ENCODE results near the gene RFC4. TPM values are rescaled to one million over a fixed set of nuclear protein-coding genes. Genes with fewer than 3 reads are reported as not detected.

Gene RFC4
- total and polyA plus RNA-seq, 2 of the 13 experiments (the other 11 are each of a cell fraction or from before 2014, with no cell fraction given): 18.5 to 103 TPM

DNA sequence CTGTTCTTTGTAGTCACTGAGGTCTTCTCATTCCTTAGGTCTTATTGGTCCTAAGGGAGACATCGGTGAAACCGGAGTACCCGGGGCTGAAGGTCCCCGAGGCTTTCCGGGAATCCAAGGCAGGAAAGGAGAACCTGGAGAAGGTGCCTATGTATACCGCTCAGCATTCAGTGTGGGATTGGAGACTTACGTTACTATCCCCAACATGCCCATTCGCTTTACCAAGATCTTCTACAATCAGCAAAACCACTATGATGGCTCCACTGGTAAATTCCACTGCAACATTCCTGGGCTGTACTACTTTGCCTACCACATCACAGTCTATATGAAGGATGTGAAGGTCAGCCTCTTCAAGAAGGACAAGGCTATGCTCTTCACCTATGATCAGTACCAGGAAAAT lies 47.9 kb upstream of the RFC4 start:
- H3K36me3 ChIP-seq (replicated peaks in 1 of 2; ENCODE audit: control insufficient read depth in 1 of 2, insufficient read depth in 2 of 2, low read length in 2 of 2): no peaks in the 10 kb centered on the region

More for the DNA sequence above, 47.9 kb upstream of the RFC4 start:
- H3K9ac ChIP-seq (ENCODE audit: insufficient read depth, low read depth, low read length): no peak overlapping the region
- no peak overlapping the region for H3K4me3 ChIP-seq (replicated peaks in 1 of 3; ENCODE audit: insufficient read depth in 1 of 3, low read depth in 2 of 3, low read length in 3 of 3)
- ATAC-seq (no peak), FAIRE-seq (no peak), DNase-seq (ENCODE audit: low spot score) (no peak)
- in situ Hi-C loops (cut with HindIII; ENCODE audit: extremely low pct_ligation_motif_present, low pct_unique_long_range_greater_than_20kb): loop anchor here (5.0 kb wide), 2 partner anchors 78 to 308 kb away; partner anchors contain the start of gene ST6GAL1
- no peak overlapping the region for H3K4me2 ChIP-seq (ENCODE audit: low read depth, low read length)
- POLR2A ChIA-PET: no interaction called here
- H3K4me1 ChIP-seq (ENCODE audit: insufficient read depth, low read length): peaks cover 8% of the 10 kb centered on the region; the same call in 1 of the 2 replicates
- H3K9me3 ChIP-seq (ENCODE audit: low read length): no peaks in the 10 kb centered on the region
- no TSS peak for BruUV-seq (replicated peaks)
- CTCF ChIA-PET (ENCODE audit: low intra/inter-chr PET ratio, low total read pairs): no interaction called here
- 0 out of 5 replicates have a peak, but pooled peaks cover 0 to 3% of the 10 kb centered on the region in 2 experiments for H3K27me3 ChIP-seq (ENCODE audit: control insufficient read depth in 1 of 2, insufficient read depth in 2 of 2, low read length in 2 of 2)
- intact Hi-C loops (cut with micrococcal nuclease; ENCODE audit: unreplicated experiment): no loop called here
- no peak overlapping the region for H3K27ac ChIP-seq (ENCODE audit: extremely low read length, insufficient read depth, low read length)
- WGBS (ENCODE audit: low lambda C conversion rate): 82% methylated on average over 8 of the region's 8 CpGs
- H3K79me2 ChIP-seq (ENCODE audit: insufficient read depth, low read length): no peaks in the 10 kb centered on the region
- no peaks in the 10 kb centered on the region for H4K20me1 ChIP-seq (ENCODE audit: insufficient read depth, low read length)
- no peak overlapping the region for H2AFZ ChIP-seq (ENCODE audit: low read length)
- TF ChIP-seq, protein P1, sequence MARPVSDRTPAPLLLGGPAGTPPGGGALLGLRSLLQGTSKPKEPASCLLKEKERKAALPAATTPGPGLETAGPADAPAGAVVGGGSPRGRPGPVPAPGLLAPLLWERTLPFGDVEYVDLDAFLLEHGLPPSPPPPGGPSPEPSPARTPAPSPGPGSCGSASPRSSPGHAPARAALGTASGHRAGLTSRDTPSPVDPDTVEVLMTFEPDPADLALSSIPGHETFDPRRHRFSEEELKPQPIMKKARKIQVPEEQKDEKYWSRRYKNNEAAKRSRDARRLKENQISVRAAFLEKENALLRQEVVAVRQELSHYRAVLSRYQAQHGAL (CRISPR knock-in tag; IDR thresholded peaks at IDR 0.05; ENCODE audit: not compliant biosample characterization): no peak
- TF ChIP-seq GABPB1 (CRISPR knock-in tag; IDR thresholded peaks at IDR 0.05) (no peak), JARID2 (CRISPR knock-in tag; IDR thresholded peaks at IDR 0.05; ENCODE audit: insufficient replicate concordance) (no peak), ATF5 (CRISPR knock-in tag; IDR thresholded peaks at IDR 0.05; ENCODE audit: low read depth) (no peak), ZNF329 (CRISPR knock-in tag; IDR thresholded peaks at IDR 0.05; ENCODE audit: low read depth) (no peak), ZBTB21 (CRISPR knock-in tag; IDR thresholded peaks at IDR 0.05) (no peak), KAT2B (IDR thresholded peaks at IDR 0.05; ENCODE audit: borderline replicate concordance, low read depth, low read length) (no peak), STAG1 (CRISPR knock-in tag; IDR thresholded peaks at IDR 0.05) (no peak), ZNF382 (CRISPR knock-in tag; IDR thresholded peaks at IDR 0.05; ENCODE audit: borderline replicate concordance) (no peak), TSC22D2 (CRISPR knock-in tag; IDR thresholded peaks at IDR 0.05; ENCODE audit: borderline replicate concordance) (no peak), NBN (conservative IDR thresholded peaks at IDR 0.05) (no peak), ZNF570 (CRISPR knock-in tag; IDR thresholded peaks at IDR 0.05; ENCODE audit: borderline replicate concordance) (no peak), CENPT (CRISPR knock-in tag; IDR thresholded peaks at IDR 0.05; ENCODE audit: low read depth) (no peak)
- TF ChIP-seq, protein P2, sequence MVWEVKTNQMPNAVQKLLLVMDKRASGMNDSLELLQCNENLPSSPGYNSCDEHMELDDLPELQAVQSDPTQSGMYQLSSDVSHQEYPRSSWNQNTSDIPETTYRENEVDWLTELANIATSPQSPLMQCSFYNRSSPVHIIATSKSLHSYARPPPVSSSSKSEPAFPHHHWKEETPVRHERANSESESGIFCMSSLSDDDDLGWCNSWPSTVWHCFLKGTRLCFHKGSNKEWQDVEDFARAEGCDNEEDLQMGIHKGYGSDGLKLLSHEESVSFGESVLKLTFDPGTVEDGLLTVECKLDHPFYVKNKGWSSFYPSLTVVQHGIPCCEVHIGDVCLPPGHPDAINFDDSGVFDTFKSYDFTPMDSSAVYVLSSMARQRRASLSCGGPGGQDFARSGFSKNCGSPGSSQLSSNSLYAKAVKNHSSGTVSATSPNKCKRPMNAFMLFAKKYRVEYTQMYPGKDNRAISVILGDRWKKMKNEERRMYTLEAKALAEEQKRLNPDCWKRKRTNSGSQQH (CRISPR knock-in tag; IDR thresholded peaks at IDR 0.05; ENCODE audit: low read depth): no peak
- TF ChIP-seq, protein P3, sequence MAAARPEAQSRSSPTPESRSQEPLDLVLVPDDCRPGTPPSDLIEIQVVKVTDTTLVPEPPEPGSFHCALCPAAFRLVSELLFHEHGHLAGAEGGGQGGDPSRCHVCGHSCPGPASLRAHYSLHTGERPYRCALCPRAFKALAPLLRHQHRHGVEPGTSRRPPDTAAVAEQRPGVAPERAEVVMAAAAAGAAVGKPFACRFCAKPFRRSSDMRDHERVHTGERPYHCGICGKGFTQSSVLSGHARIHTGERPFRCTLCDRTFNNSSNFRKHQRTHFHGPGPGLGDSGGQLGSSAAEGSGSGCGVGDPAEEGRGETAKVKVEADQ (CRISPR knock-in tag; IDR thresholded peaks at IDR 0.05; ENCODE audit: borderline replicate concordance): no peak
- TF ChIP-seq, protein P4, sequence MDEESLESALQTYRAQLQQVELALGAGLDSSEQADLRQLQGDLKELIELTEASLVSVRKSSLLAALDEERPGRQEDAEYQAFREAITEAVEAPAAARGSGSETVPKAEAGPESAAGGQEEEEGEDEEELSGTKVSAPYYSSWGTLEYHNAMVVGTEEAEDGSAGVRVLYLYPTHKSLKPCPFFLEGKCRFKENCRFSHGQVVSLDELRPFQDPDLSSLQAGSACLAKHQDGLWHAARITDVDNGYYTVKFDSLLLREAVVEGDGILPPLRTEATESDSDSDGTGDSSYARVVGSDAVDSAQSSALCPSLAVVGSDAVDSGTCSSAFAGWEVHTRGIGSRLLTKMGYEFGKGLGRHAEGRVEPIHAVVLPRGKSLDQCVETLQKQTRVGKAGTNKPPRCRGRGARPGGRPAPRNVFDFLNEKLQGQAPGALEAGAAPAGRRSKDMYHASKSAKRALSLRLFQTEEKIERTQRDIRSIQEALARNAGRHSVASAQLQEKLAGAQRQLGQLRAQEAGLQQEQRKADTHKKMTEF (CRISPR knock-in tag; IDR thresholded peaks at IDR 0.05): no peak

Data from HepG2 (cell line).